ENCODE results near the gene STK4.

Gene STK4

GRCh38 chr20:45029884-45030283 lies 63.6 kb downstream of the STK4 start:
- no peak for DNase-seq (ENCODE audit: low read depth)

DNA sequence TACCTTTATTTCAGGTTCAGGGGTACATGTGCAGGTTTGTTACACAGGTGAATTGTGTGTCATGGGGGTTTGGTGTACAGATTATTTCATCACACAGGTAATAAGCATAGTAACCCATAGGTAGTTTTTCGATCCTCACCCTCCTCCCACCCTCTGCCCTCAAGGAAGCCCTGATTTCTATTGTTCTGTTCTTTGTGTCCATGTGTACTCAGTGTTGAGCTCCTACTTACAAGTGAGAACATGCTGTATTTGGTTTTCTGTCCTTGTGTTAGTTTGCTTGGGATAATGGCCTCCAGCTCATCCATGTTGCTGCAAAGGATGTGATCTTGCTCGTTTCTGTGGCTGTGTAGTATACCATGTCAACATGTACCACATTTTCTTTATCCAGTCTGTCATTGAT lies 66.0 kb downstream of the STK4 start:
- no peak for DNase-seq (ENCODE audit: low read depth)

DNA sequence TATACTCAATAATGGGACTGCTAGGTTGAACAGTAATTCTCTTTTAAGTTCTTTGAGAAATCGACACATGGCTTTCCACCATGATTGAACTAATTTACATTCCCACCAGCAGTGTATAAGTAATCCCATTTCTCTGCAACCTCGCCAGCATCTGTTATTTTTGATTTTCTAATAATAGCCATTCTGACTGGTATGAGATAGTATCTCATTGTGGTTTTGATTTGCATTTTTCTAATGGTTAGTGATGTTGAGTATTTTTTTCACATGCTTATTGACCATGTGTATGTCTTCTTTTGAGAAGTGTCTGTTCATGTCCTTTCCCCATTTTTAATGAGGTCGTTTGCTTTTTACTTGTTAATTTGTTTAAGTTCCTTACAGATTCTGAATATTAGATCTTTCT lies 66.5 kb downstream of the STK4 start:
- DNase-seq (ENCODE audit: low read depth): no peak

- DNase-seq (ENCODE audit: low read depth): no peak
Measured at GRCh38 chr20:45034436-45034835, 68.1 kb downstream of the STK4 start.

DNA sequence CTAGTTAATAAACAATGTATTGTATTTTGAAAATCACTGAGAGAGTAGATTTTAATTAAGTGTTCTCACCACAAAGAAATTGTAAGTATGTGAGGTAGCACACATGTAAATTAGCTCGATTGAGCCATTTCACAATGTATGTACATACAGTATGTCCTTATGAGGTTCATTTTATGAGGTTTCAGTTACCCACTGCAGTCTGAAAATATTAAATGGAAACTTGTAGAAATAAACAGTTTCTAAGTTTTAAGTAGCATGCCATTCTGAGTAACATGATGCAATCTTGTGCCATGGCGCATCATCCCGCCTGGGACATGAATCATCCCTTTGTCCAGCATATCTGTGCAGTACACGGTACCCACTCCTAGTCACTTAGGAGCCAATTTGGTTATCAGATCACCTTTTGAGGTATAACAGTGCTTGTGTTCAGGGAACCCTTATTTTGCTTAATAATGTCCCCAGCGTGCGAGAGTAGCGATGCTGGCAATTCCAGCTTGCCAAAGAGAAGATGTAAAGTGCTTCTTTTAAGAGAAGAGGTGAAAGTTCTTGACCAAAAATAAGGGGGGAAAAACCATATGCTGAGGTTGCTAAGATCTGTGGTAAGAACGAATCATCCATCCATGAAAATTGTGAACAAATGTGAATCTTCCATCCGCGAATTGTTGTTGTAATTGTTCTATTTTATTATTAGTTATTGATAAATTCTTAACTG lies 69.9 kb downstream of the STK4 start:
- peak; percentile 18 for DNase-seq (ENCODE audit: low read depth)

- no peak for DNase-seq (ENCODE audit: low read depth)
Measured at GRCh38 chr20:45037050-45037449, 70.7 kb downstream of the STK4 start.

GRCh38 chr20:45037635-45038034 lies 71.3 kb downstream of the STK4 start:
- no peak for DNase-seq (ENCODE audit: low read depth)

DNA sequence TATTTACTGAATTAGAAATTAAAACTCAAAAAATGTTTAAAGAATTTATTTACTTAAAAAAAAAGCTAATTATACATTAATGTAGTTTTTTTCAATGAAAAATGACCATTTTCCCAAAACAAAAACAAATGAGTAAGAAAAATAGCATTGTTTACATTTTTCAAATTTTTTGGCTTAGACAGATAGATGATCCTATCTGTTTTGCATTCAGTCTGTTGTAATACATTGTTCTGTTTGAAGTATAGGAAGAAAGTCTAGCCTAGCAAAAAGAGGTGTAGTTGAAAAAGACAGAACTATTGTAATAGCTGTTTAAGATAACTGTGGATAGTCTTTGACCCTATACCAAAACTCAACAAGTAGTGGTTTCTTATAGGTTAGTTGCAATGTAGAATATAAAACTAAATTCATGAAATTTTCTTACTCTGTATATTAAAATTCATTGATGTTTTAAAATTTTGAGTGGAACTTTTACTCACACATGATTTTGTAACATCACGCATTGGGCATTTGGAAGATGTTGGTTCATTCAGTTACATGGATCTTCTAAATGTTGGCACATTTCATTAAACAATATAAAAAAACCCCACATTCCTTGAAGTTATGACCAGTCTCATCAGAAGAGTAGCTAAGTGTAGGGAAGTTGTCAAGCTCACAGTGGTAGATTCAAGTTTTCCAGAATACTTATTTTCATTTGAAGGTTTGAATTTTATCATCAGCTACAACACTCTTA lies 72.6 kb downstream of the STK4 start:
- DNase-seq (ENCODE audit: low read depth): no peak

DNA sequence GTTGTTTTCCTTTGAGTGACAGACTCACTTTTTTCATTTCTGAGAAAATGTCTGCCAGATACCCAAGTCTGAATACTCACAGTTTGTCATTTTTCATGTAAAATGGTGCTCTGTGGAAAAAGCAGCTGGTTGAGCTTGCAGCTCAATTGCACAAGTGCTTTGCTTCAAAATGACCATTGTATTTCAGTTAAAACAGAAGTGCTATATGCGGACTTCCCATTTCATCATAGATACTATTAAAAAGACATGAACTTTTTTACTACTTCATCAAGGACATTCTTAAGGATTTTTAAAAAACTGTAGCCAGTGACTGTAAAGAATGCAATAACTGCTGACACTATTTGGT lies 73.1 kb downstream of the STK4 start:
- no peak for DNase-seq (ENCODE audit: low read depth)

DNA sequence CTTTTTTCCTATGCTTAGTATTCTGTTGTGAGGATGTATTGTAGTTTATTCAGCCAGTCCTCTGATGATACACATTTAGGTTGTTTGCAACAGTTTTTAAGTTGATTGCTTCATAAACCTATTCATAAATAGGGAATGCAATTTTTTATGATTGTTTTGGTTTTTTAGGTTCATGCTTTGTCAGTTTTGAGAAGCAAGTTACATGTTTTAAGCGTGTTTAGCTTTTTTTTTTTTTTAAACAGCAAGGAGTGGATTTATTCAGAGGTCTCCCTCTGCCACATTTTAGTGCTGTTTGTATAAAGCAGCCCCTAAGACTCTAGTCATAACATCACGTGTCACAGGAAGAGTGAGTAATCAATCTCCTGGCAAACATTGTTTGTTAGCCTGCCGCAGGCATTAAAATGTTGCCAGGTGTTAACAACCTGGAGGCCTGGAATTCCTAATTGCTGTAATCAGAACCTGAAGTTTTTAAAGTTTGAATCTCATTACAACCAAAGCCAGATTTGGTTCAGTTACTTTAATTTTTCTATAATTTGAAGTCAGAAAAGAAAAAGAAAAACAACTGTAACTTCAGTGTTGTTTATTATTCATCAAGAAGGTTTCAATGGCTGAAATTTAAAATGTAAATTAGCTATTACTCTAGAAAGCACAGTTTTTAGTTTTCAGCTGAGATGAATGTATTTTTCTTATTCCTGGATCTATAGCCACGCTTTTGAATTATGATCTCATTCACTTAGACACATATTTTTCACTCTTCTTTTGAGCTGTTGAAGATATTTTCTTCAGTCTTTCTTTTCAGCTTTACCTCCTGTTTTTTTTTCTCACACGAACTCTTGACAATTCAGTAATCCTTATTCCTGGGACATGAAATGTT lies 75.4 kb downstream of the STK4 start:
- DNase-seq (ENCODE audit: low read depth): no peak

DNA sequence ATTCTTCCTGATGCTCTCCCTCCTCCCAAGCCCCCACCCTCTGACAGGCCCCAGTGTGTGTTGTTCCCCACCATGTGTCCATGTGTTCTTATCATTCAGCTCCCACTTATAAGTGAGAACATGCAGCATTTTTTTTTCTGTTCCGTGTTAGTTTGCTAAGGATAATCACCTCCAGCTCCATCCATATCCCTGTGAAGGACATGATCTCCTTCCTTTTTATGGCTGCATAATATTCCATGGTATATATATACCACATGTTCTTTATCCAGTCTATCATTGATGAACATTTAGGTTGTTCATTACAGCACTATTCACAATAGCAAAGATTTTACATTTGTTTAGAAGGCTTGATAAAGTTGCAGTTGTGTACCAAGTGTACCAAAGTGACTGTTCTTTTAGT lies 76.7 kb downstream of the STK4 start:
- DNase-seq (ENCODE audit: low read depth): no peak

GRCh38 chr20:45044084-45044573 lies 77.8 kb downstream of the STK4 start:
- DNase-seq (ENCODE audit: low read depth): no peak

GRCh38 chr20:45044601-45045000 lies 78.3 kb downstream of the STK4 start:
- no peak for DNase-seq (ENCODE audit: low read depth)

GRCh38 chr20:45047581-45048119 lies 81.3 kb downstream of the STK4 start:
- DNase-seq (ENCODE audit: low read depth): no peak

GRCh38 chr20:45049438-45049837 lies 83.1 kb downstream of the STK4 start:
- no peak for DNase-seq (ENCODE audit: low read depth)

GRCh38 chr20:45049904-45050471 lies 83.7 kb downstream of the STK4 start:
- DNase-seq (ENCODE audit: low read depth): no peak

DNA sequence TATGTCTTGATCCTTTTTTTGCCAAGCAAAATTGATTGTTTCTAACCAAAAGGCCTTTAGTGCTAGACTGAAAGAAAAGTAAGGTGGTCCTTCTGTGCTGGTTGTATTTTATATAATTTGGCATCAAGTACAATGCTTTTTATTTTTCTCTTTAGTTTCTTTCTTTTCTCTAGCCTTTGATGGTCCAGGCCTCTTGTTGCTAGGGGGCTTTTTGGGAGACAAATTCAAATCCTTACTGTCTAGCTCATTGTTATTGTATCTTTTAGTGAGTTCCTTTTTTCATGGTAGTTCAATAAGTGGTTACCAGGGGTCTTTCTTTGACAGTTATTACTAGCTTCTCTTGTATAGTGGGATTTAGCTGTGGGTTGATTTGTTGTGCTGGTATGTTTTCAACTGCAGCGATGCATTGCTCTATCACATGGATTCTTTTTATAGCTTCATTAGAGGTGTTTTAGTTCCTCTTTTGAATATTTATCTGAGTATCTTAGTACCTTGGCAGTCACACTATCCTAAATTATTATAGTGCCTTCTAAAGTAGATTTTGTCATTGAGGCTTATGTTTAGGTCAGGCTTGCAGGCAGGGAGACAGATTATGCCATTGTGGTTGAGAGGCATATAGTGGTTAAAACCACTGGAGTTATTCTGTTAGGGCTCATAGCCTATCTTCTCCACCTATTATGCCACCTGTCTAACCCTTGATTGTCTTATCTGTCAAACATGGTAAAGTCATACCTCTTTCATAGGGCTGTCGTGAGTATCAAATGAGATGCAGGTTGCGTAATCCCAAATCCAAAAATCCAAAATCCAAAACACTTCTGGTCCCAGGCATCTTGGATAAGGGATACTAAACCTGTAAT lies 85.1 kb downstream of the STK4 start:
- DNase-seq (ENCODE audit: low read depth): no peak

- no peak for DNase-seq (ENCODE audit: low read depth)
Measured at GRCh38 chr20:45052698-45053429, 86.6 kb downstream of the STK4 start.

- no peak for DNase-seq (ENCODE audit: low read depth)
Measured at GRCh38 chr20:45053430-45054351, 87.4 kb downstream of the STK4 start.

Data from stimulated activated CD8-positive, alpha-beta memory T cell treated with anti-CD3 and anti-CD28 coated beads, Interleukin-4, amount 100 ng/mL, for 24 hours (primary cell).